Non-pigmented ciliary epithelial cell (primary cell): Measurements from ENCODE around the gene ODC1.
"Not testable (repeated sequence)": the region's sequence is repeated elsewhere in the genome, so short reads cannot be mapped to it uniquely, and the experiment has no call there.

Experiments
- DNase-seq: peaks from one replicate; pipeline ENCODE4 v3.0.0-alpha.2; 2010; ENCODE audit warnings: low read depth

ODC1 gene

DNA sequence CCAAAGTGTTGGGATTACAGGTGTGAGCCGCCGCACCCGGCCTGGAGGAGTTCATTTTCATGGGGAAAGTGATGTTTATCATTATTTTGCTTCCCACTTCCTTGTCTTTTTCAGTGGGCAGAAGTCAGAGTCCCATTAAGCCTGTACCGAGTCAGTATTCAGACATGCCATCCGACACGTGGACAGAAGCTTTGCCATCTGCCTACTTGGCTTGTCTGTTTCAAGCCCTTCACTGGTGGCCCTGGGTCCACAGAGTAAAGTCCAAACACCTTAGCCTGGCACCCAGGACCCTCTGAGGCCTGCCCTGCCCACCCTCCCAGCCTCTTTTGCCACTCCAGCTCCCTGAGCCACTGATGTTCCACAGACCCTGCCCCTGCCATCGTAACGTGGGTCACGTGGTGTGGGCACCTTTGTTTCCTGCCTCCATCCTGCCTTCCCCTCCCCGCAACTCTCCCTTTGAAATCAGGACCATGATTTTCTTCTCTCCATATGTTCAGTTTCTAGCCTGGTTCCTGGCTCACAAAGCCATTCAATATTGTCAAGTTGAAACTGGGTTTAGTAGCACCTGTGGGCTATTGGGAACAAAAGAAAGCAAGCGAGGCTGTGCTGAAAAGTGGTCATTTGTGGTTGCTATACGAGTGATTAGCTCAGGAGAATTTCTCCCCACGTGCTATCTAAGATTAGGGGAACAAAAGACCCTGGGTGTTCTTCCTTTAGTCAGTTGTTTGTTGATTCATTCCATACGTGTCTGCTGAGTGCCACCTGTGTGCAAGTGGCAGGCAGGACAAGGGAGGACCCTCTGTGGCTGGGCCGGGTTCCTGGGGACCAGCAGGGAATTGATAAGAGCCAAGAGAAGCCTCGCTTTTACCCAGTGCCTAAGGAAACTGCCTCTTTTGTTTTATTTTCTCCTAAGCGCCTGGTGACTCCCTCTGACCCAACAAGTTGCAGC is 5.1 kb upstream of the ODC1 start:
- DNase-seq, result no peak

DNA sequence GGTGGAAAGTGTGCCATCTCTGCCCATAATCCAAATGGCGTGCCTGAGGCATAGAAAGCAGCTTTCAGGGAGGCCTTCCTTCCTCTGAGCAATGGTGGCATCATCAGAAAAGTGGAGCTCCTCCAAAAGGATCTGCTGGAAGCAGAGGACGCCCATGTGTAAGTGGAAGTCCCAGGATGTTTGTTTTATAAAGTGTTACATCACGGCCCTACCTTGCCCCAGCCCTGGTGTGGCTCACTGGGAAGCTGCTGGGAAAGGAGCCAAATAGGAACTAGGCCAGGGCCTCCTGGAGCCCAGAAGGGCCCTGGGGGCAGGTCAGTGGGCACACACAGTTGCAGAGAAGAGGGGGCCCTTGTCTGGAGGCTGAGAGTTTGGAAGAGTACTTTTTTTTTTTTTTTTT is 4.2 kb upstream of the ODC1 start:
- no peak for DNase-seq

DNA sequence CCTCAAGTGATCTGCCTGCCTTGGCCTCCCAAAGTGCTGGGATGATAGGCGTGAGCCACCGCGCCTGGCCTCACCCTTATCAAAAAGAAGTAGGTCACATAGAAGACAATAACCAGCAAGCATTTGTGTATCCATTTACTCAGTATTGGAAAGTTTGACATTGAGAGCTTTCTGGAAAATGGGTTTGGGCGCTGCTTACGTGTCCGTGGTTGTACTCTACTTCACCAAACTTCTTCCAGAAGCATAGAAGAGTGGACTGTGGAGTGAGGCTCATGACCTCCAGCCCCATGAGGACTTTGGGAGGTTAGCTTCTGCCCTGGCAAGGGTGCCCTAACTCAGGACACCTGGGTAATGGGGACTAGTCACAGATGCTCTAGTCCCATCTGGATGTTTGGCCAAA is 3.7 kb upstream of the ODC1 start:
- no peak for DNase-seq

DNA sequence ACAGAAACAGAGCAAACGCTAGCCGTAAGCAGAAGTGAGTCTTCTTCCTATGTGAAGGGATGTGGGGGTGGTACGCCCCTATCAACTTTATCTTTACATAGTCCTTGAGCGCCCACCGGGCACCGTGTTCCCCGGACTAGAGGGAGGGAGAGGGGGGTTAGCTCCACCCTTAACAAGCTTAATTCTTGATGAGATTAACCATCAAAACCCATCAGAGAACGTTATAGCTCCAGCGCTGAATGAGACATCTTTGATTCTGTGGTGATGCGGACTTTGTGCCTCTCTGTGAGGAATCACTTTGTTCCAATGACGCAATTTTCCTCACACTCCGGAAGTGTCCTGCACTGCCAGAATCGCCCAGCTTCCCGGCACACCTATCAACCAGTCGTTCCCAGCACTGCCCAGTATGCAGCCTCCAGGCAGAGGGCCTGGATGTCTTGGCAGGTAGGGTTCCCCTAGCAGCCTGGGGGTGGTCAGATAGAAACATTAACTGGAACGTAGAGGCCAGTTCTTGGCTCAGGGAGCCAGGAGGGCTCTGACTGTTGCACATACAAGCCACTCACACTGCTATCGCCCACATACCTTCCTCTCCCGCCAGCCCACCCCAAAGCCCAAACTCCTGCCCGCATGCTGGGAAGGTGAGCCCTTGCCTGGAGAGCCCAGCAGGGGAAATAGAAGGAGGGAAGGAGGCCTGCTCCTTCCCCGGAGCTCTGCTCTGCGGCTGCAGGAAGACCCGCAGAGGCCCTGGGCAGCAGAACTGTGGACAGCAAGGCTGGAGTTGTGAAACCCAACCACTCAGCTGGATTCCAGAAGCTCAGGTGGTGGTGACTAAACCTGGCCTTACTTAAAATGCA is 1.9 kb upstream of the ODC1 start:
- DNase-seq, result no peak

DNA sequence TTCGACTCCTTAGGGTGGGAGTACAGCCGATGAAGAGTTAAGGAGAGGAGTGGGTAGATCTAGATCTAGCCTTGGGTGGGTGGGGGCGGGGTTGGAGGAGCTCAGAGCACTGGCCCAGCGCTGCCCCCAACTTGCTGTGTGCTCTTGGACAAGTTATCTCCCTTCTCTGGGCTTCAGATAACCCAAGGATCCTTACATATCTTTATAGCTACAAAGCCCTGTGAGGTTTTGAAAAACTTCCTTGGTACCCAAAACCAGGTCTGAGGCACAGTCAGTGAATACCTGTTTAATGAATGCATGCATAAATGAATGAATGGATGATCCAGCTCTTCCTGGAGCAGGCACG is 1.3 kb upstream of the ODC1 start:
- DNase-seq, result no peak

DNA sequence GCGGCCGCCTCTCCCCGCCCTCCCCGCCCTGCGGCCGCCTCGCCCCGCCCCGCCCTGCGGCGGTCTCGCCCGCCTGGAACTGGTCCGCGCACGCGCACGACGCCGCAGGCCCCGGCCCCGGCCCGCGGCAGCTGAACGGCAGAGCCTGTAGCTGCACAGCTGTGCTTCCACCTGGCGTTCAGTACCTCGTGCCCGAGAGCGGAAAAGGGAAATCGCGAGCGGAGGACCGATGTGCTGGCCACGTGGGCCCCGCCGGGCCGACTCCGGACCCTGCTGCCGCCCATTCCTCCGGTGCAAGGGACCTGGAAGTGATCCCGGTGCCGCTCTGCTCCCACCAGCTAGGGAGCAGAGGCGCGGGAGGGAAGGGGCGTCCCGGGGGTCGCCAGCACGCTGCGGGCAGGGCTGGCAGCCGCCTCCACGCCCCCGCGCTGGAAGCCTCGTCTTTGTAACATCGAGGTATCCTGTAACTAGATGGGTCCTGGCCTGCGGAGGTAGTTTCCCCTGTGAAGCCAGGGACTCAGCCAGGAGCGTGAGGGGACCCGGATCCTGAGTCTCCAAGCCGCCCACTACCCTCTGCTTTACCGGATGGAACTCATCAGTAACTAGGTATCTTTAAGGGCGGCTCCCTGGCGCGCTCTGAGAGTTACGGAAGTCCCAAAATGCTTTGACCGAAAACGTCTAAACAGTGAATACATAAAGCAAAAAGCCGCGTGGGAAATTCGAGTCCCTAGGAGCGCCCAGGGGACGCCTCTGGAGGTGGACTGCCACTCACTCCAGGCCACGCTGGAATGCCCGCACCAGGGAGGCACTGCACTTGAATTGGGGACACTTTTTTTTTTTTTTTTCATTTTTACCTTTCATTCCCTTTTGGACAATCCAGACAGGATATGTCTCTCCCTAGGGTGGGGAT is 704 bp upstream of the ODC1 start:
- DNase-seq, result no peak

DNA sequence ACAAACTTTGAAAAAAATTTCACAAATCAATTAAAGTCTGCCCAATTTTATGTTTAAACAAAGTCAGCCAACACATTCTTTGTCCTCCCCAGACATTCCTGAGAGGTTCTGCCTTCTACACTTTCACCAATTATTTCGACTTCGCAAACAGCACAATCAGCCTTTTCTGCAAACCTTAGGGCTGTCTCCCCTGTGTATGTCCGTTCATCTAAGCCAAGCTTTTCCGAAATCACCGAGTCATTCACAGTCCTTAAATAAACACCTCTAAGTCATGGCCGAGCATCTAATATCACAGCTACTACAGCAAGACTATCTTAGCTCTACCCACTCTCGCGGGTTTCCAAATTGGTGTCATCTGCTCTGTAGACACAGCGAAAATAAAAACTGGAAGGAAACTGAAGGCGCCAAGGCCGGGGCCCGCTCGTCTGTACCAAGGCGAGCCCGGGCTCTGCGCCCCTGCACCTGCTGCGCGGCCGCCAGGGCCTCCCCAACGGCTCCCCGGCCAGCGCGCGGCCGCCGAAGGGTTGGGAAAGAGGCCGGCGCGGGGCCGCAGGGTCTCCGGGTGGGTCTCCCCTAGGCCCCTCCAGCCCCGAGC is 730 bp downstream of the ODC1 start:
- DNase-seq, result no peak

DNA sequence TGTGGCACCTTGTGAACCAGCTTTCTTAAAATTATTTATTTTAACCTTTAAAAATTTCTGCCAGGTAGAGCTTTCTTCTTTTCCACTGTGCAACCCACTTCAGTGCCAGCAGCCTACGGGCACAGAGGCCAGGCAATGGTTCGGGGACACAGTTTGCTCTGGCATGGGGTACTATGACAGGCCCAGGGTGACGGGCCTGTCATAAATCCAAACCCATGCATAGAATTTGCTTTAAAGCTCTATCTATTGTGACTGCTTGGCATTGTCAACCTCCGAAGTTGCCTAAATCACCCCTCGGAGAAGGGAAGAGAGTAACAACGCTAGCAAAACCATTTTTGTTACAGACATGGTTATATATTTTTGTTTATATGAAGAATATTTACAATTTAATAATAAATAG is 1.5 kb downstream of the ODC1 start:
- no peak for DNase-seq

DNA sequence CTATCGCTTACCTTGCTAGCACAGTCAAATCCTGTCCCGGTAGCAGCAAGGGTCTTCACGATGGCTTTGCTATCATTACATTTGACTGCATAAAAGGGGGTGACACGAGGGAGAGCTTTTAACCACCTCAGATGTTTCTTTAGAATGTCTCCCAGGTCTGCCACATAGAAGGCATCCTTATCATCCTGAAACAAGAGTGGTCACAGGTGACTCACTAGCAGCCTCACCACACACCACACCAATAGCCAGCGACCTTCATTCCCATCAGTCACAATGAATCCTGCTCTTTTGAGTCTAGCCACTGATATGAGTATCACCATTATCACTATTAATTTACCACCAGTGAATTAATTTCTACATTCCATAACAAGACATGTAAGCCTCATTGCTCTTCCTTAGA is 3.7 kb downstream of the ODC1 start:
- DNase-seq, result no peak

DNA sequence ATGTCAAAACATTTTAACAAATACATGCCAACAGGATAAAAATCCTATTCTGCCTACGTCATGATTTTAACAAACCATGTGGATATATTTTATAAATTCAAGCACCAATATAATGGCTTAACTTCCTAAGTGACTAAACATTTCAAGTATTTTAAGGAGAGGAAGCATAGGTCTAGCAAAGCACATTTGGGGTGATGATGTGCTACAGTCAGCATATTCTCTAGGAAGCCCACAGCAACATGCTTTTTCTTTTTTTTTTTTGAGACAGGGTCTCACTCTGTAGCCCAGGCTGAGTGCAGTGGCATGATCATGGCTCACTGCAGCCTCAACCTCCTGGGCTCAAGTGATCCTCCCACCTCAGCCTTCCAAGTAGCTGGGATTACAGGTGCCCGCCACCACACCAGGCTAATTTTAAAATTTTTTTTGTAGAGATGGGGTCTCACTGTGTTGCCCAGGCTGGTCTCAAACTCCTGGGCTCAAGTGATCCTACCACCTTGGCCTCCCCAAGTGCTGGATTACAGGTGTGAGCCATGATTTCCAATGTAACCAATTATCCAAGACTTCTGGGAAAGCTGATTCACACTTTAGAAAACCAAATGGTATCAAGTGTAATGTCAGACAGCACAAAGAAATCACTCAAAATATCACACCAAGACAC is 5.5 kb downstream of the ODC1 start:
- DNase-seq, result not testable (repeated sequence)

DNA sequence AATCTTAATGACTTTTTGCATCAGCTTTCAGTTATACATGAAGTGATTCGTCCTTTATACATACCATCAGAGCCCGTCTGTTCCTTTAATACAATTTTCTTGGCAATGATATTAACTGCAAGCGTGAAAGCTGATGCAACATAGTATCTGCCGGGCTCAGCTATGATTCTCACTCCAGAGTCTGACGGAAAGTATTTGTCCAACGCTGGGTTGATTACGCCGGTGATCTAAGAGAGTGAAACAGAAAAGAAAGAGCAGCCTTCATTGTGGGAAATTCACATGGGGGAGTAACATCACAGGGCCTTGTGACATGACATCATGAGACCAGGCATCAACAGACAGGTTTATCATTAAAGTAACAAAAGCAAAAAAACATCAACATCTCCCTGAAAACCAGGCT is 6.2 kb downstream of the ODC1 start:
- no peak for DNase-seq

DNA sequence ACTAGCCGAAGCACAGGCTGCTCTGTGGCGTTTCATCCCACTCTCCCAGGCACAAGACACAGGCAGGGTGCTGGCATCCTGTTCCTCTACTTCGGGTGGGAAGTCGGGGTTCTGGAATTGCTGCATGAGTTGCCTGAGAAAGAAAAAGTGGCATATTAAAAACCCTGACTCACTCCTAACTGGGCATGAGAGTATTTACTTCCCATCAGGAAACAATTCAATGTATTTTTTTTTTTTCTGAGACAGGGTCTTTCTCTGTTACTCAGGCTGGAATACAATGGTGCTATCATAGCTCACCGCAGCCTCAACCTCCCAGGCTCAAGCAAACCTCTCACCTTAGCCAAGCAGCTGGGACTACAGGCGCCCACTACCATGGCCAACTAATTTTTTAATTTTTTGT is 7.4 kb downstream of the ODC1 start:
- no peak for DNase-seq

DNA sequence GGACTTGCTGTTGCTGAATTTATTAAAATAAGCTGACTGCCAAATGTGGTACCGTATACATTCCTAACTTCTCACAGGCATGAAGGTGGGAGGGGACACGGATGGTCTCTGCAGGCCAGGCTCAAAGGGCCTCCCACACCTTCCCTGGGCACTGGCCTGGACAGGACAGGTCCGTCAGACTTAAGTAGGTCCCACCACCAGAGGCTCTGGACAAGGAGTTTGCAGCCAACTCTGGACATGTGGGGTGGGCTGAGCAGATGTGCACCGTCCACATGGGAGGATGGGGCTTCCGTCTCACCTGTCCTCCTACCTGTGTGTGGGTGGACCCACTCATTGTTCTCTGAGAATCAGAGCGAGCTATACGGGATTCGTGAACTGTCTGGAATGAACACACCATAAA is 8.2 kb downstream of the ODC1 start:
- no peak for DNase-seq

DNA sequence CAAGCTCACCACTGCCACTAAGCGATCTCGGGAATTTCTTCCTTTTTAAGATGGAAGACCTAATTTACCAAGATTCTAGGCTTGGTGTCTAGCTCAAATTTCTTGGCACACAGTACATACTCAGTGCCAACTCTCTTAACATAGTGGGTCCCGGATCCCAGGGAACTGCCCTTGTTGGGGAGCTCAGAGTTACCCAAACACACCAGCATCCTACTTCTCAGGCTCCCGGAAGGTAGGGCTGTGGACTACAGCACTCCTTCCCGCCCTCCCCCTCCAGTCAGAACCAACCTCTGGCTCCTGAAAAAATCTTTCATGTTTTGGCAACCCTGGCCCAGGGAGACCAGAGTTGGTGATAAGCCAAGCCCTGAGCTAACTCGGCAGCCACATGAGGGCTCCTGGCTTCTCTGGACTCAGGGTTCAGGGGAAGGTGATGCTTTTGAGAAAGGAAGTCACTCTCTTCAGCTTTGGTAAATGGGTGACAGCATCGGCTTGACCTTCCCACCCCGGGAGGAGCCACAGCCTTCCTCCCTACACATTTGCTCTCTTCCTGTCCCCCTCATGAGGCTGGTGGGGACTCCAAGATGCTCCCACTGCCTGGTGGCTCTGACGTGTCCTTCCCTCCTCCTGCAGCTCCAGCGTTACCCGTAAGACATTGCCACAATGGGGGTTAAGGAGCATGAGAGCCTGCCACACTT is 8.8 kb downstream of the ODC1 start:
- no peak for DNase-seq

DNA sequence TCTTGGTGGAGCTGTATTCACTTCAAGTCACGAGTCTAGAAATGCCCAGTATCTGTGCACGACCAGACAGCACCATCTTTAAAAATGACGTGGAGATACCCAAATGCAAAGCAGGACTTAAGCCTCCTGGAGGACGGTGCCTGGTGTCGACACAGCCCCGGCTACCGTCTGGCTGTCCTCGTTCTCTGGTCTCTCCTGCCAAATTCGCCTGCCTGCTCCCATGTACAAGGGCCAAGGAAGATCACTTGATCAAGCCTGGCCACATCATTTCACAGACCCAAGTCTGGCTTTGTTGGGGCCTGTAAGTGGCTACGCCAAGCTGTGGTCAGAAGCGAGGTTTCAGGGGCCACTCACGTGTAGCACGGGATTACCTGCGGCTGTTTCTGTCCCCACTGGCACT is 9.4 kb downstream of the ODC1 start:
- no peak for DNase-seq

DNA sequence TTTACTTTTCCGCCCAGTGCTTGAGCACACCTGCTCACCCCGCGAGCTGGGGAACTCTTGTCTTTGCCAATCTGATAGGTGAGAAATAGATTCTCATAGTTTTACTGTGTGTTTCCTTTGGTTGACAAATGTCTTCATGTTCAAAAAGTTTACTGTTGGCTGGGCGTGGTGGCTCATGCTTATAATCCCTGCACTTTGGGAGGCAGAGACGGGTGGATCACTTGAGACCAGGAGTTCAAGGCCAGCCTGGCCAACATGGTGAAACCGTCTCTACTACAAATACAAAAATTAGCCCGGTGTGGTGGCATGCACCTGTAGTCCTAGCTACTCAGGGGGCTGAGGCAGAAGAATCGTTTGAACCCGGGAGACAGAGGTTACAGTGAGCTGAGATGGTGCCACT is 10.3 kb downstream of the ODC1 start:
- DNase-seq, result no peak

DNA sequence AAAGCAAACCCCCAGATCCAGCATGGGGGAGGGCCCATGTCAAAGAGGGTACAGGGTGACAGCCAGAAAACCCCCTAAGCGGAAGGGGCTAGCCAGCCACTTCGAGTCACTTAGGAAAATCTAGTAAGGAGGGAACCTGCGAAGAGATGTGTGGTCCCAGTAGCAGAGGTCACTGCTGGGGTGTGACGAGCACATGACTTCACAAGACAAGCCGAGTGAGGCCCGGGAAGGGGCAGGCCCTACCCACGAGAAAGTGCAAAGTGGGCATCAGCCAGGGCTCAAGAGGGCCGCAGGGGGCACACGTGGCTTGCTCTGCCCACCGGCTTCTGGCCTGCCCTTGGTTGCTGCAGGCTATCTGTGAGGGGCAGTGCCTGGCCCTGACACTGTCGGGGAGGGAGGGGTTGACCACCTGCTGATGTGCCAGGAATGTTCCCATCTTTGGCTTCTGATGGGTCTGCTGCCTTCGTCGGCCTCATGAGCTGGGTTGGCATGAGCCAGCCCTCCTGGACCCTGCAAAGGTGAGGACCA is 11.5 kb downstream of the ODC1 start:
- no peak for DNase-seq

DNA sequence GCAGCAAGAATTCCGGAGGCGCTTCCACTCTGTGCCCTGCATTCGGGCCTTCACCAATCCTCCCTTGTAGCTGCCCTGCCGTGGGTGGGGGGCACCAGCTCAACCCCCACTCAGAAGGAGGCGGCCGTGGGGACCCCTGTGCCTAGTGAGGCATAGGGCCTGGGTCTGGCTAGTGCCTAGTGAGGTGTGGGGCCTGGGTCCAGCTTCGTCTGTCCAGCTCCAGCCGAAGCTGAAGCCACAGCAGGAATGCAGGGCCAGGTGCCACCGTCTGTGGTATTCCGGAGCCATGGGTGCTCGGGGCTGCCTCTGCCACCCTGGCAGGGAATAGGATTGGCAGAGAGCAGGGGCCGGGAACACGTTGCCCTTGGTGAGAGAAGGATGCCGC is 12.3 kb downstream of the ODC1 start:
- DNase-seq, result no peak

DNA sequence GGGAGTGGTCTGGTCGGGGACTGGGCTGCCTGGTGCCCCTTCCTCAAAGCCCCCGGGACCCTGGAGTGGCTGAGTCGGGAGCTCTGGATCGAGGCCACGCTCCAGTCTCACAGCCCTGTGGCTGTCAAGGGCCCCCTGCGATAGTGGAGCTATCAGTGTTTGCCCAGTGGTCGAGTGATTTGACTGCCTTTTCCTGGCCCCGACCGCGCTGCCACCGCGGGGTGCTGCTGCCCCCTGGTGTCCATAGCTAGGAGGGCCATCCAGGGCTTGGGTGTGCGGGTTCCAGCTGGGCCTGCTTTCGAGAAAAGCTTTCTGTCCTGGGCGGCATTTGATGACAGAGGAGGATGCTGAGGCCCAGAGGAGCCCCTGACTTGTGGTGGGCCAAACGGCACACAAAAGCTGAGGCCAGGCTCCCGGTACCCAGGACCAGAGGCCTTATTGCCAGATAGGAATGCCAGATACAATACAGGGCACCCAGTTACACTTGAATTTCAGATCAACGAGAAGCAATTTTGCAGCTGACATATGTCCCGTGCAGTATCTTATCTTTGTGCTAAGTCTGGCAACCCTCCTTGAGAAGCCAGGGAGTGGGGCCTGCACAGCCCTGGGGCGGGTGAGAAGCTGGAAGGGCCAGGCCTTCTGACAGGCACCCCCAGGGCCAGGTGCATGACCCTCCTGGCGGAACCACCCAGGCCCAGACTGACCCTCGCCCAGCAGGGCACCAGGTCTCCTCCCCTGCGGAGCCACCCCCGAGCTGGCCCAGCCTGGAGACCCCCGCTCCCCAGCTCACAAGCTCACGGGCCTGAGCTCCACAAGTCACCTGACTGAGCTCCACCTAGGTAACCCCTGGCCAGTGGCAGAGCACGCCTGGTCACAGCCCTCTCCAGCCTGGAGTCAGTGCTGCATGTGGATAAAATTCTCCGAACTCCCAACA is 13.0 kb downstream of the ODC1 start:
- DNase-seq, result no peak
